Glutamatergic neuron (in vitro differentiated cells): ENCODE data around the gene ABO. TPM values are rescaled to one million over a fixed set of nuclear protein-coding genes. Genes with fewer than 3 reads are reported as not detected.
"Not testable (repeated sequence)": the region's sequence is repeated elsewhere in the genome, so short reads cannot be mapped to it uniquely, and the experiment has no call there.

Experiments
- DNase-seq: peaks from one replicate; pipeline ENCODE4 v3.0.0; 2022
- H3K27ac Mint-ChIP-seq: one replicate; pipeline ENCODE4 v1.8.0; 2020; ENCODE audit warnings: mild to moderate bottlenecking, mixed read lengths, inconsistent platforms; ENCODE audit not compliant: unreplicated experiment
- H3K27me3 Mint-ChIP-seq: one replicate; pipeline ENCODE4 v1.8.0; 2020; ENCODE audit warnings: mild to moderate bottlenecking, moderate library complexity, mixed read lengths, inconsistent platforms; ENCODE audit not compliant: unreplicated experiment
- H3K36me3 Mint-ChIP-seq: one replicate; pipeline ENCODE4 v1.8.0; 2020; ENCODE audit warnings: mild to moderate bottlenecking, mixed read lengths, inconsistent platforms; ENCODE audit not compliant: unreplicated experiment
- H3K4me1 Mint-ChIP-seq: one replicate; pipeline ENCODE4 v1.8.0; 2020; ENCODE audit warnings: mild to moderate bottlenecking, low read depth, mixed read lengths, inconsistent platforms; ENCODE audit not compliant: unreplicated experiment
- H3K4me3 Mint-ChIP-seq: one replicate; pipeline ENCODE4 v1.8.0; 2020; ENCODE audit warnings: mild to moderate bottlenecking, mixed read lengths, inconsistent platforms; ENCODE audit not compliant: unreplicated experiment
- H3K9me3 Mint-ChIP-seq: one replicate; pipeline ENCODE4 v1.8.0; 2020; ENCODE audit warnings: mild to moderate bottlenecking, moderate library complexity, mixed read lengths, inconsistent platforms; ENCODE audit not compliant: unreplicated experiment
- total RNA-seq: library from RNA; stranded (reverse); fragmentation: NEBNext Ultra II Directional; extraction: Animal tissue kit (Norgen Biotek cat#: 25700); gene quantifications from one replicate; pipeline ENCODE4 v1.2.1, GENCODE V29; 2021; ENCODE audit not compliant: unreplicated experiment
- TF ChIP-seq, protein P1 (sequence below): fragments of 200-600 bp; sonication (generic); IDR thresholded peaks from one replicate; pipeline ENCODE4 v1.5.0; 2021; ENCODE audit not compliant: partially characterized antibody, unreplicated experiment

The ABO gene
- total RNA-seq, 1 donor from 2014 or later: not detected

DNA sequence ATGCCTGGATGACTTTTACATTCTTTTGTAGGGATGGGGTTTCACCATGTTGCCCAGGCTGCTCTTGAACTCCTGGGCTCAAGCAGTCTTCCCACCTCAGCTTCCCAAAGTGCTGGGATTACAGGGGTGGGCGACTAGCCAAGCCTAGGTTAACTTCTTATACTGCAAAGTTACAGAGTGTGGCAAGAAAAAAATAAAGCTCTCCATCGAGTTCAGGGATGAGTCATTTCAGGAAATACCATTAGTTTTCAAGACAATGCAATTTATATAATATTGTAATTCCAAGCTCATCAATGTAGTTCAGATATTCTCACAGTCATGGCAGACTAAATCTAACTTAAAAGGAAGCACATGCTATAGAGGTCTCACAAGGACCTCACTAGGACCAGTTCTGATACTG lies 11.5 kb upstream of the ABO start:
- H3K27ac Mint-ChIP-seq: no peak overlapping the region
- no peak for DNase-seq
- H3K4me3 Mint-ChIP-seq: no peak overlapping the region
- H3K27me3 Mint-ChIP-seq: peaks cover 3% of the 10 kb centered on the region
- H3K36me3 Mint-ChIP-seq: no peaks in the 10 kb centered on the region
- no peaks in the 10 kb centered on the region for H3K4me1 Mint-ChIP-seq
- TF ChIP-seq, protein P1, sequence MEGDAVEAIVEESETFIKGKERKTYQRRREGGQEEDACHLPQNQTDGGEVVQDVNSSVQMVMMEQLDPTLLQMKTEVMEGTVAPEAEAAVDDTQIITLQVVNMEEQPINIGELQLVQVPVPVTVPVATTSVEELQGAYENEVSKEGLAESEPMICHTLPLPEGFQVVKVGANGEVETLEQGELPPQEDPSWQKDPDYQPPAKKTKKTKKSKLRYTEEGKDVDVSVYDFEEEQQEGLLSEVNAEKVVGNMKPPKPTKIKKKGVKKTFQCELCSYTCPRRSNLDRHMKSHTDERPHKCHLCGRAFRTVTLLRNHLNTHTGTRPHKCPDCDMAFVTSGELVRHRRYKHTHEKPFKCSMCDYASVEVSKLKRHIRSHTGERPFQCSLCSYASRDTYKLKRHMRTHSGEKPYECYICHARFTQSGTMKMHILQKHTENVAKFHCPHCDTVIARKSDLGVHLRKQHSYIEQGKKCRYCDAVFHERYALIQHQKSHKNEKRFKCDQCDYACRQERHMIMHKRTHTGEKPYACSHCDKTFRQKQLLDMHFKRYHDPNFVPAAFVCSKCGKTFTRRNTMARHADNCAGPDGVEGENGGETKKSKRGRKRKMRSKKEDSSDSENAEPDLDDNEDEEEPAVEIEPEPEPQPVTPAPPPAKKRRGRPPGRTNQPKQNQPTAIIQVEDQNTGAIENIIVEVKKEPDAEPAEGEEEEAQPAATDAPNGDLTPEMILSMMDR: no peak
- H3K9me3 Mint-ChIP-seq: peaks cover 2% of the 10 kb centered on the region

DNA sequence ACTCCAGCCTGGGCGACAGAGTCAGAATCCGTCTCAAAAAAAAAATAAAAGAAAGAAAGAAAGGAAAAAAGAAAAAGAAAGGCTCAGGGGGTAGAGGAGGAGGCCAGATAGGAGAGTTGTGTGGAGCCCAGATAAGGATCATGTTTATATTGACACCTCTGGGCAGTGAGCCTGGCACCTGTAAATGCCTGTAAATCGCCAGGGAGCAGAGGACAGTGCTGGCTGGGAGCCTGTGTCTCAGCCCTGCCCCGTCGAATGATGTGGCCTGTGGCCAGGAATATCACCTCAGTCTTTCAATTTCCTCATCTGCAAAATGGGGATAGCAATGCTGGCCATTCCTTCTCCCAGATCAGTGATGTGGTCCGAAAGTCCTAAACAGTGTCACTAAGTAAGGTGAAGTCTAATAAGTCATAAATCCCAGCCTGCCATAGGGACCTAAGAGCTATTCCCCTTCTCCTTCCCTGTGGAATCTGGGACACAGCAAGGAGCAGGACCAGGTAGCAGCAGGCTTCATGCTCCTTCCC lies 10.3 kb upstream of the ABO start:
- Mint-ChIP-seq H3K4me1 (no peaks in the 10 kb centered on the region), H3K9me3 (peaks cover 2% of the 10 kb centered on the region), H3K4me3 (no peak overlapping the region), H3K27ac (no peak overlapping the region), H3K27me3 (peaks cover 3% of the 10 kb centered on the region), H3K36me3 (no peaks in the 10 kb centered on the region)
- no peak for DNase-seq
- TF ChIP-seq, protein P1: no peak

DNA sequence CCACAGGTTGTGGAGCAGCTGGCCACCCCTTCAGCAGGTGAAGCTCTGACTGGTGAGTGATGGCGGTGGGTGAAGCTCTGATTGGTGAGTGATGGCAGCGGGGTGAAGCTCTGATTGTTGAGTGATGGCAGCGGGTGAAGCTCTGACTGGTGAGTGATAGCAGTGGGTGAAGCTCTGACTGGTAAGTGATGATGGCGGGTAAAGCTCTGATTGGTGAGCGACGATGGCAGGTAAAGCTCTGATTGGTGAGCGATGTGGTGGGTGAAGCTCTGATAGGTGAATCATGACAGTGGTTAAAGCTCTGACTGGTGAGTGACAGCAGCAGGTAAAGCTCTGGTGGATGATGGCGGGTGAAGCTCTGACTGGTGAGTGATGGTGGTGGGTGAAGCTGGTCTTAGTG lies 9.4 kb upstream of the ABO start:
- Mint-ChIP-seq H3K4me1 (no peaks in the 10 kb centered on the region), H3K4me3 (no peak overlapping the region), H3K36me3 (no peaks in the 10 kb centered on the region), H3K27ac (no peak overlapping the region), H3K27me3 (peaks cover 3% of the 10 kb centered on the region), H3K9me3 (no peaks in the 10 kb centered on the region)
- TF ChIP-seq, protein P1: no peak
- DNase-seq: no peak

DNA sequence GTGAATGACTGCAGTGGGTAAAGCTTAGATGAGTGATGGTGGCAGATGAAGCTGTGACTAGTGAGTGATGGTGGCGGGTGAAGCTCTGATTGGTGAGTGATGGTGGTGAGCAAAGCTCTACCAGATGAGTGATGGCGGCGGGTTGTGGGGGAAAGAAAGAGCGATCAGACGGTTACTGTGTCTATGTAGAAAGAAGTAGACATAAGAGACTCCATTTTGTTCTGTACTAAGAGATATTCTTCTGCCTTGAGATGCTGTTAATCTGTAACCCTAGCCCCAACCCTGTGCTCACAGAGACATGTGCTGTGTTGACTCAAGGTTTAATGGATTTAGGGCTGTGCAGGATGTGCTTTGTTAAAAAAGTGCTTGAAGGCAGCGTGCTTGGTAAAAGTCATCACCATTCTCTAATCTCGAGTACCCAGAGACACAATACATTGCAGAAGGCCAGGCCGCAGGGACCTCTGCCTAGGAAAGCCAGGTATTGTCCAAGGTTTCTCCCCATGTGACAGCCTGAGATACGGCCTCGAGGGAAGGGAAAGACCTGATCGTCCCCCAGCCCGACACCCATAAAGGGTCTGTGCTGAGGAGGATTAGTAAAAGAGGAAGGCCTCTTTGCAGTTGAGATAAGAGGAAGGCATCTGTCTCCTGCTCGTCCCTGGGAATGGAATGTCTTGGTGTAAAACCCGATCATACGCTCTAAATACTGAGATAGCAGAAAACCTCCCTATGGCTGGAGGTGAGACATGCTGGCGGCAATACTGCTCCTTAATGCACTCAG lies 8.4 kb upstream of the ABO start:
- H3K27me3 Mint-ChIP-seq, H3K27ac Mint-ChIP-seq, DNase-seq, H3K9me3 Mint-ChIP-seq, H3K4me3 Mint-ChIP-seq, H3K36me3 Mint-ChIP-seq, H3K4me1 Mint-ChIP-seq: not testable (repeated sequence)

DNA sequence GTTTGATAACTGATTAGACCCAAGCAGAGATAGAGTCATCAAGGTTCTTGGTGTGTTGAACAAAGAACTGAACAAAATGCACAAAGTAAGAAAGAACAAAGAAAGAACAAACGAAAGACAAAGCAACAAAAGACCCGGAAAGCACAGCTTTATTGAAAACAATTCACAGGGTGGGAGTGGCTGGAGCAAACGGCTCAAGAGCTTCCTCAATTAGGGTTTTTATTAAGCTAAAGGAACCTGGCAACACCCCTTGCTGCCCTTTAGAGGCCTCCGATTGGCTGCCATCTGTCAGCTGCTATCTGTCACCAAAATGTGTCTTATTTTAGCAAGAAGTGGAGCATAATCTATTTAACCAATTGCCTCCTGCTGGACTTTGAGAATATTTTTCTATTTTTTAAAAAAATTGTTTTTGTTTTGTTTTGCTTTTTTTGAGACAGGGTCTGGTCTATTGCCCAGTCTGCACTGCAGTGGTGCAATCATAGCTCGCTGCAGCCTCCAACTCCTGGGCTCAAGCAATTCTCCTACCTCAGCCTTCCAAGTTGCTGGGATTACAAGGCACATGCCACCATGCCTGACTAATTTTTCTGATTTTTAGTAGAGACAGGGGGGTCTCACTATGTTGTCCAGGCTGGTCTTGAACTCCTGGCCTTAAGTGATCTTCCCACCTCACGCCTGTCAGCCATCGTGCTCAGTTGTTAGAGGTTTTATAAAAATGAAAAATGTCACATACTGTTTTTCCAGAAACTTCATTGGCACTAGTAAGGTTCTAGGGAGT lies 7.7 kb upstream of the ABO start:
- H3K9me3 Mint-ChIP-seq: peaks cover 2% of the 10 kb centered on the region
- peaks cover 4% of the 10 kb centered on the region for H3K36me3 Mint-ChIP-seq
- TF ChIP-seq, protein P1: no peak
- no peak overlapping the region for H3K27ac Mint-ChIP-seq
- H3K4me1 Mint-ChIP-seq: no peaks in the 10 kb centered on the region
- peaks cover 3% of the 10 kb centered on the region for H3K27me3 Mint-ChIP-seq
- H3K4me3 Mint-ChIP-seq: no peak overlapping the region
- no peak for DNase-seq
